ENCODE measurements around the gene TMEM163. TPM values are rescaled to one million over a fixed set of nuclear protein-coding genes. Genes with fewer than 3 reads are reported as not detected.

TMEM163 gene
- polyA plus RNA-seq, 1 donor from 2014 or later = 3.5 TPM

GRCh38 chr2:134461511-134461910 lies 257.3 kb downstream of the TMEM163 start:
- no peak for TF ChIP-seq POLR2AphosphoS5 (IDR thresholded peaks at IDR 0.05)
- Histone ChIP-seq H3K27ac (ENCODE audit: low read length) (no peak overlapping the region), H3F3A (ENCODE audit: insufficient read depth, low read length, poor library complexity, severe bottlenecking) (no peaks in the 10 kb centered on the region), H3K9me3 (ENCODE audit: low read length) (no peaks in the 10 kb centered on the region), H3K9ac (ENCODE audit: low read length) (no peak overlapping the region), H3K27me3 (ENCODE audit: insufficient read depth, low read depth, low read length) (no peaks in the 10 kb centered on the region), H2AFZ (ENCODE audit: low read depth, low read length) (no peak overlapping the region), H3K4me3 (ENCODE audit: low read length) (no peak overlapping the region), H3K79me2 (replicated peaks; ENCODE audit: insufficient read depth, low read length) (no peaks in the 10 kb centered on the region), H3K4me2 (ENCODE audit: low read length) (no peak overlapping the region), H4K20me1 (ENCODE audit: insufficient read depth) (no peaks in the 10 kb centered on the region), H3K36me3 (ENCODE audit: insufficient read depth, low read length) (no peaks in the 10 kb centered on the region), H3K9me2 (ENCODE audit: insufficient read depth, low read length) (no peaks in the 10 kb centered on the region)

GRCh38 chr2:134460583-134460998 lies 258.2 kb downstream of the TMEM163 start:
- no peaks in the 10 kb centered on the region for H4K20me1 ChIP-seq (ENCODE audit: insufficient read depth)
- no peaks in the 10 kb centered on the region for H3K27me3 ChIP-seq (ENCODE audit: insufficient read depth, low read depth, low read length)
- H3K79me2 ChIP-seq (replicated peaks; ENCODE audit: insufficient read depth, low read length) = no peaks in the 10 kb centered on the region
- no peak overlapping the region for H3K9ac ChIP-seq (ENCODE audit: low read length)
- no peaks in the 10 kb centered on the region for H3K36me3 ChIP-seq (ENCODE audit: insufficient read depth, low read length)
- no peak overlapping the region for H3K4me2 ChIP-seq (ENCODE audit: low read length)
- no peaks in the 10 kb centered on the region for H3F3A ChIP-seq (ENCODE audit: insufficient read depth, low read length, poor library complexity, severe bottlenecking)
- no peaks in the 10 kb centered on the region for H3K9me2 ChIP-seq (ENCODE audit: insufficient read depth, low read length)
- peak; percentile 96 for TF ChIP-seq SMC3 (conservative IDR thresholded peaks at IDR 0.05; ENCODE audit: poor library complexity)
- TF ChIP-seq POLR2AphosphoS5 (IDR thresholded peaks at IDR 0.05) = no peak
- no peak for TF ChIP-seq EP300 (conservative IDR thresholded peaks at IDR 0.05; ENCODE audit: poor library complexity, severe bottlenecking)
- peak; percentile 94 for TF ChIP-seq CTCF (IDR thresholded peaks at IDR 0.05; ENCODE audit: poor library complexity, severe bottlenecking)
- no peak for TF ChIP-seq TAF1 (IDR thresholded peaks at IDR 0.05; ENCODE audit: low read depth)
- TF ChIP-seq EZH2 (IDR thresholded peaks at IDR 0.05; ENCODE audit: borderline replicate concordance, insufficient read depth, low read length, poor library complexity, severe bottlenecking) = no peak
- TF ChIP-seq, protein P1, sequence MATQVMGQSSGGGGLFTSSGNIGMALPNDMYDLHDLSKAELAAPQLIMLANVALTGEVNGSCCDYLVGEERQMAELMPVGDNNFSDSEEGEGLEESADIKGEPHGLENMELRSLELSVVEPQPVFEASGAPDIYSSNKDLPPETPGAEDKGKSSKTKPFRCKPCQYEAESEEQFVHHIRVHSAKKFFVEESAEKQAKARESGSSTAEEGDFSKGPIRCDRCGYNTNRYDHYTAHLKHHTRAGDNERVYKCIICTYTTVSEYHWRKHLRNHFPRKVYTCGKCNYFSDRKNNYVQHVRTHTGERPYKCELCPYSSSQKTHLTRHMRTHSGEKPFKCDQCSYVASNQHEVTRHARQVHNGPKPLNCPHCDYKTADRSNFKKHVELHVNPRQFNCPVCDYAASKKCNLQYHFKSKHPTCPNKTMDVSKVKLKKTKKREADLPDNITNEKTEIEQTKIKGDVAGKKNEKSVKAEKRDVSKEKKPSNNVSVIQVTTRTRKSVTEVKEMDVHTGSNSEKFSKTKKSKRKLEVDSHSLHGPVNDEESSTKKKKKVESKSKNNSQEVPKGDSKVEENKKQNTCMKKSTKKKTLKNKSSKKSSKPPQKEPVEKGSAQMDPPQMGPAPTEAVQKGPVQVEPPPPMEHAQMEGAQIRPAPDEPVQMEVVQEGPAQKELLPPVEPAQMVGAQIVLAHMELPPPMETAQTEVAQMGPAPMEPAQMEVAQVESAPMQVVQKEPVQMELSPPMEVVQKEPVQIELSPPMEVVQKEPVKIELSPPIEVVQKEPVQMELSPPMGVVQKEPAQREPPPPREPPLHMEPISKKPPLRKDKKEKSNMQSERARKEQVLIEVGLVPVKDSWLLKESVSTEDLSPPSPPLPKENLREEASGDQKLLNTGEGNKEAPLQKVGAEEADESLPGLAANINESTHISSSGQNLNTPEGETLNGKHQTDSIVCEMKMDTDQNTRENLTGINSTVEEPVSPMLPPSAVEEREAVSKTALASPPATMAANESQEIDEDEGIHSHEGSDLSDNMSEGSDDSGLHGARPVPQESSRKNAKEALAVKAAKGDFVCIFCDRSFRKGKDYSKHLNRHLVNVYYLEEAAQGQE (IDR thresholded peaks at IDR 0.05; ENCODE audit: borderline replicate concordance) = no peak
- TF ChIP-seq RAD21 (conservative IDR thresholded peaks at IDR 0.05) = peak; percentile 94
- no peak for TF ChIP-seq MXI1 (conservative IDR thresholded peaks at IDR 0.05; ENCODE audit: poor library complexity, severe bottlenecking)
- H3K27ac ChIP-seq (ENCODE audit: low read length) = no peak overlapping the region
- no peak overlapping the region for H3K4me3 ChIP-seq (ENCODE audit: low read length)
- no peaks in the 10 kb centered on the region for H3K9me3 ChIP-seq (ENCODE audit: low read length)
- H2AFZ ChIP-seq (ENCODE audit: low read depth, low read length) = no peak overlapping the region
